CD4-positive, alpha-beta memory T cell (primary cell): ENCODE measurements around the gene OPALIN. TPM values are rescaled to one million over a fixed set of nuclear protein-coding genes. Genes with fewer than 3 reads are reported as not detected.

Experiments
- CTCF ChIA-PET: fragments of 350-600 bp; sonication (Branson Sonifier 250); formaldehyde crosslinking; loops from one replicate; lab custom pipeline; 2021; ENCODE audit warnings: inconsistent platforms; ENCODE audit not compliant: partially characterized antibody; lab: Charles Lee
- POLR2A ChIA-PET: fragments of 350-600 bp; sonication (Branson Sonifier 250); formaldehyde crosslinking; loops from one replicate; lab custom pipeline; 2021; ENCODE audit not compliant: partially characterized antibody; lab: Charles Lee
- DNase-seq, 5 donors: peaks; one replicate each; pipeline versions ENCODE4 v3.0.0 to v3.0.0-alpha.2; 2020 to 2022; ENCODE audit warnings: mixed read lengths in 1 of 5
- H3K27ac ChIP-seq: one replicate; pipeline ENCODE4 v1.7.0; 2013; ENCODE audit warnings: low read depth, low read length
- H3K27me3 ChIP-seq: 2 replicates; pipeline ENCODE4 v1.7.0; 2013; ENCODE audit warnings: mild to moderate bottlenecking, low read length, moderate library complexity; ENCODE audit not compliant: insufficient read depth
- H3K36me3 ChIP-seq: 2 replicates; pipeline ENCODE4 v1.7.0; 2013; ENCODE audit warnings: mild to moderate bottlenecking, low read length, moderate library complexity; ENCODE audit not compliant: insufficient read depth
- H3K4me1 ChIP-seq: 2 replicates; pipeline ENCODE4 v1.7.0; 2013; ENCODE audit warnings: mild to moderate bottlenecking, low read length, moderate library complexity; ENCODE audit not compliant: insufficient read depth
- H3K4me3 ChIP-seq, 2 donors: one replicate each; pipeline ENCODE4 v1.7.0; 2013; ENCODE audit warnings: low read length in 2 of 2, mild to moderate bottlenecking in 1 of 2
- H3K9me3 ChIP-seq, 2 donors: one replicate each; pipeline ENCODE4 v1.7.0; 2013; ENCODE audit warnings: low read length in 2 of 2, control low read depth in 1 of 2; ENCODE audit not compliant: control insufficient read depth in 1 of 2
- H3K27ac Mint-ChIP-seq, 7 donors: one replicate each; pipeline ENCODE4 v1.8.0; 2020 to 2021; ENCODE audit warnings: mixed read lengths in 7 of 7, mild to moderate bottlenecking in 6 of 7, inconsistent platforms in 3 of 7, moderate library complexity in 3 of 7
- H3K27me3 Mint-ChIP-seq, 2 donors: one replicate each; pipeline ENCODE4 v1.8.0; 2020 to 2021; ENCODE audit warnings: mixed read lengths in 2 of 2
- H3K36me3 Mint-ChIP-seq, 2 donors: one replicate each; pipeline ENCODE4 v1.8.0; 2020 to 2021; ENCODE audit warnings: mixed read lengths in 2 of 2, inconsistent platforms in 1 of 2, mild to moderate bottlenecking in 1 of 2
- H3K4me1 Mint-ChIP-seq, 4 donors: one replicate each; pipeline ENCODE4 v1.8.0; 2020 to 2021; ENCODE audit warnings: mixed read lengths in 4 of 4, mild to moderate bottlenecking in 1 of 4
- H3K4me3 Mint-ChIP-seq, 8 donors: one replicate each; pipeline ENCODE4 v1.8.0; 2020 to 2021; ENCODE audit warnings: mixed read lengths in 8 of 8, mild to moderate bottlenecking in 7 of 8, moderate library complexity in 6 of 8, inconsistent platforms in 3 of 8
- H3K9me3 Mint-ChIP-seq, 8 donors: one replicate each; pipeline ENCODE4 v1.8.0; 2020 to 2021; ENCODE audit warnings: mixed read lengths in 8 of 8, mild to moderate bottlenecking in 5 of 8, inconsistent platforms in 3 of 8, moderate library complexity in 1 of 8
- intact Hi-C: fragments of 100-400 bp; cut with micrococcal nuclease; formaldehyde crosslinking; loops from one replicate; pipeline ENCODE4 v1.15.1; 2023
- polyA plus RNA-seq, 2 donors: library from polyadenylated mRNA; unstranded; fragments of 300-500 nt; fragmentation: Illumina TruSeq; gene quantifications; one replicate each; pipeline ENCODE4 v1.2.3, GENCODE V29; 2021
- total RNA-seq, 2 experiments: library from RNA; stranded (reverse); gene quantifications; one replicate each; pipeline ENCODE4 v1.2.3, GENCODE V29; 2021

The OPALIN gene
- total and polyA plus RNA-seq, 4 experiments from 2014 or later: not detected

DNA sequence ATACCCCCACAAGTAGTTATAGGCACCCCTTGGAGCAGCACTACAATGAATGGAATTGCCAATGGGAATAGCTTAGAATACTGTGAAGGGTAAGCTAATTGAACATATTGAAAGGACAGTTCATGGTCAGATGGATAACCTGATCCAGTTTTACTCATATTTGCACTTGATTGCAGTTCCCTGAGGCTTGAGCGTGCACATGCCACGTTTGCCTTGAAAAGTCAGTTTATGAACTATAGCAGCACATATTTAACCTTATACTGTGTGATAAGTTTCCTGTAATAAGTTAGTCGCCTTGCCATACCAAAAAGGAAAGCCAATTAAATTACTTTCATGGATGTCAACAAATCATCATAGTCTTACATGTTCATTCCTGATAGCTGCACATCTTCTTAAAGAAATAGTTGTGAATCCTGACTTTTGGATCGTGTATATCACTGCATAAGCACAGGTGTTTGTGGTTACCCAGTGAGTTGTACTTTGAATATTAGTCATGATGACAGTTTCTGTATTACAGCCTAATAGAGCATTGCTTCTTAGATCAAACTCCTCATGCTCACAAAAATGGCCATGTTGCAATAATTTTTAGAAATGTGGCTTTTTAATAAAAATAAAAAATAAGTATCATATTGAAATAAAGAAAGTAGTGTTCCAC, 33.0 kb downstream of the OPALIN start:
- DNase-seq: no peak
- no peak overlapping the region for H3K4me3 Mint-ChIP-seq
- no peak overlapping the region for H3K27ac Mint-ChIP-seq
- intact Hi-C loops: no loop called here
- Histone ChIP-seq H3K27me3 (no peaks in the 10 kb centered on the region), H3K4me3 (no peak overlapping the region), H3K9me3 (no peaks in the 10 kb centered on the region), H3K4me1 (no peaks in the 10 kb centered on the region), H3K36me3 (no peaks in the 10 kb centered on the region), H3K27ac (no peak overlapping the region)
- H3K27me3 Mint-ChIP-seq: peaks cover 12 to 27% of the 10 kb centered on the region in 2 donors
- no peaks in the 10 kb centered on the region for H3K4me1 Mint-ChIP-seq
- ChIA-PET POLR2A (no interaction called here), CTCF (no interaction called here)
- no peaks in the 10 kb centered on the region for H3K9me3 Mint-ChIP-seq
- no peaks in the 10 kb centered on the region for H3K36me3 Mint-ChIP-seq

DNA sequence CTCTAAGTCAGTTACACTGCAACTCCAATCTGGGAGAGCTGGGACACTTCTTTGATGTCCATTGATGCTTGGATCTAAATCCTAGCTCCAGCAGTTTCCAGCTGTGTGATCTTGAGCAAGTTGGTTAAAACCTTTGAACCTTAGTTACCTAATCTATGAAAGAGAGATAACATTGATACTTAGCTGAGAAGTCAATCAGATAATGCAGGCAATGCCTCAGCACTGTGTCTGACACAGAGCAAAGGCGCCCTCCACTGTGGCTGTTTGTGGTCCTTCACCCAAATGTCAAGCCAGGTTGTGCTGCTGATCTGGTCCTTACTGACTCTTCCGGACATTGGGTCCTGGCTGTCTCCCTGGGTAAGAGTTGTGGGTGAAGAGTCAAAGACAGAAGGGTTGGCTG, 34.4 kb downstream of the OPALIN start:
- Histone ChIP-seq H3K4me3 (no peak overlapping the region), H3K4me1 (no peaks in the 10 kb centered on the region), H3K27me3 (no peaks in the 10 kb centered on the region), H3K36me3 (no peaks in the 10 kb centered on the region), H3K27ac (no peak overlapping the region), H3K9me3 (no peaks in the 10 kb centered on the region)
- H3K27me3 Mint-ChIP-seq: peaks cover 16 to 23% of the 10 kb centered on the region in 2 donors
- CTCF ChIA-PET: interaction anchor here (3.8 kb wide), 1 partner anchor 10 kb away, joined by 17 read pairs; no protein-coding TSS in a partner anchor
- intact Hi-C loops: no loop called here
- H3K4me1 Mint-ChIP-seq: no peaks in the 10 kb centered on the region
- no peaks in the 10 kb centered on the region for H3K9me3 Mint-ChIP-seq
- H3K36me3 Mint-ChIP-seq: no peaks in the 10 kb centered on the region
- H3K4me3 Mint-ChIP-seq: no peak overlapping the region
- no peak for DNase-seq
- POLR2A ChIA-PET: no interaction called here
- no peak overlapping the region for H3K27ac Mint-ChIP-seq

- H3K27me3 Mint-ChIP-seq: peaks cover 10 to 15% of the 10 kb centered on the region in 2 donors
- Histone ChIP-seq H3K27ac (no peak overlapping the region), H3K4me1 (no peaks in the 10 kb centered on the region), H3K4me3 (no peak overlapping the region), H3K36me3 (no peaks in the 10 kb centered on the region), H3K27me3 (no peaks in the 10 kb centered on the region), H3K9me3 (no peaks in the 10 kb centered on the region)
- no peaks in the 10 kb centered on the region for H3K36me3 Mint-ChIP-seq
- no peaks in the 10 kb centered on the region for H3K9me3 Mint-ChIP-seq
- no peak for DNase-seq
- POLR2A ChIA-PET: interaction anchor here (0.5 kb wide), 1 partner anchor 868 kb away, joined by 3 read pairs; no protein-coding TSS in a partner anchor
- H3K4me1 Mint-ChIP-seq: no peaks in the 10 kb centered on the region
- CTCF ChIA-PET: interaction anchor here (1.5 to 3.8 kb wide), 2 partner anchors 12 to 23 kb away, joined by 3 to 17 read pairs; no protein-coding TSS in a partner anchor
- H3K27ac Mint-ChIP-seq: no peak overlapping the region
- H3K4me3 Mint-ChIP-seq: no peak overlapping the region
- intact Hi-C loops: no loop called here
Observed at GRCh38 chr10:96322275-96322674, 36.5 kb downstream of the OPALIN start.

DNA sequence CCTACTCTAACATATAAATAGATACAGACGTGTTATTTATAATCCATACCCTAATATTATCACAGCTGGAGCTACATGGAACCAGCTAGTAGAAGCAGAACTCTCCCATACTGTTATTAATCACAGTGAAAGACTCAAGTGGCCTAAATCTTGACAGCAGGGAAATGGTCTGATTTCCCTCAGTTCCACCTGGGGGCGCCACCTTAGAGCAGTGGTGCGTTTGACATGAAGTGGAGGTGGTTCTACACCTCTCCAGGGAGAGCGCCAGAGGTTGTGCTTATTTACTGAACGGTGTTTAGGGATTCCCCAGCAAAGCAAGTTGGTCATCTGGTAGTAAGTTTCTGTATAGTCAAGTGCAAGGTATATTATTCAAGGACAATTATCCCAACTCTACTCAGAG, 37.0 kb downstream of the OPALIN start:
- no peaks in the 10 kb centered on the region for H3K9me3 Mint-ChIP-seq
- intact Hi-C loops: no loop called here
- ChIA-PET CTCF (interaction anchor here (1.5 to 3.8 kb wide), 2 partner anchors 13 to 23 kb away, joined by 3 to 17 read pairs; no protein-coding TSS in a partner anchor), POLR2A (interaction anchor here (0.5 kb wide), 1 partner anchor 868 kb away, joined by 3 read pairs; no protein-coding TSS in a partner anchor)
- H3K27me3 Mint-ChIP-seq: peaks cover 13 to 14% of the 10 kb centered on the region in 2 donors
- Histone ChIP-seq H3K4me1 (no peaks in the 10 kb centered on the region), H3K4me3 (no peak overlapping the region), H3K9me3 (no peaks in the 10 kb centered on the region), H3K27ac (no peak overlapping the region), H3K27me3 (no peaks in the 10 kb centered on the region), H3K36me3 (no peaks in the 10 kb centered on the region)
- no peaks in the 10 kb centered on the region for H3K4me1 Mint-ChIP-seq
- H3K27ac Mint-ChIP-seq: no peak overlapping the region
- no peak overlapping the region for H3K4me3 Mint-ChIP-seq
- H3K36me3 Mint-ChIP-seq: no peaks in the 10 kb centered on the region
- no peak for DNase-seq

DNA sequence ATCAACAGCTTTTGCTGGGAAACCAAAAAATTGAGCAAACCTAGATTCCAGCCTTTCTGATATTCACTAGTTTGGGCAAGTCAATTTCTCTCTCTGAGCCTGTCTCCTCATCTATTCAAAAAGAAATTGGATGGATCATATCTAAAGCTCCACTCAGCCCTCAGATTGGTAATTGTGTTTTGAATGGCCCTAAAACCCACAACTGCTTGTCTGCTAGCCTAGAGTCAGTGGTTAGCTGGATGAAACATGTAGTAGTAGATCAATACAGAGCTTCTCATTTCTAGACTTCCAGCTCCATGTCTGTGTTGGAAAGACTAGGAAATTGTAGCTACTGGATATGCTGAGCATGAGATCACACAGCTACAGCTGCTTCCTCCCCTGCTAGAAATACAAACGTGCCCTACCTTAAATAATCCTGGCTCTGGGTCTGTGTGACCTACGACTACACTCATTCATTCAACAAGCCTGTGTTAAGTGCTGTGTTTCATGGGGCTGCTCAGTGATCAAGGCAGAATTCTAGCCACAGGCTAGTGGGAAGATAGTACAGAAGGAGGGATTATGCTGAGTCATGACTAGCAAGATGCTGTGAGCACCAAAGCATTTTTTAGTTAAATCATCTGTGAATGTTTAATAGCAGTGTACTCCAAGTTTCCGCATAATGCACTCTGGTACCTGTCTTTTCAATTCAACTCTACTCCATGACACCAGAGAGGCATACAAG, 38.9 kb downstream of the OPALIN start:
- ChIA-PET POLR2A (no interaction called here), CTCF (interaction anchor here (1.0 to 3.7 kb wide), 3 partner anchors 18 to 303 kb away, joined by 3 to 17 read pairs (median 3); no protein-coding TSS in a partner anchor)
- Histone ChIP-seq H3K4me3 (no peak overlapping the region), H3K36me3 (no peaks in the 10 kb centered on the region), H3K9me3 (no peaks in the 10 kb centered on the region), H3K27me3 (no peaks in the 10 kb centered on the region), H3K4me1 (no peaks in the 10 kb centered on the region), H3K27ac (no peak overlapping the region)
- Mint-ChIP-seq H3K4me3 (no peak overlapping the region), H3K4me1 (peaks cover 0 to 1% (median 0%) of the 10 kb centered on the region in 4 donors), H3K9me3 (peaks cover 0 to 1% (median 0%) of the 10 kb centered on the region in 8 donors), H3K27me3 (peaks cover 17 to 25% of the 10 kb centered on the region in 2 donors), H3K36me3 (no peaks in the 10 kb centered on the region), H3K27ac (no peak overlapping the region)
- DNase-seq: no peak
- intact Hi-C loops: no loop called here

DNA sequence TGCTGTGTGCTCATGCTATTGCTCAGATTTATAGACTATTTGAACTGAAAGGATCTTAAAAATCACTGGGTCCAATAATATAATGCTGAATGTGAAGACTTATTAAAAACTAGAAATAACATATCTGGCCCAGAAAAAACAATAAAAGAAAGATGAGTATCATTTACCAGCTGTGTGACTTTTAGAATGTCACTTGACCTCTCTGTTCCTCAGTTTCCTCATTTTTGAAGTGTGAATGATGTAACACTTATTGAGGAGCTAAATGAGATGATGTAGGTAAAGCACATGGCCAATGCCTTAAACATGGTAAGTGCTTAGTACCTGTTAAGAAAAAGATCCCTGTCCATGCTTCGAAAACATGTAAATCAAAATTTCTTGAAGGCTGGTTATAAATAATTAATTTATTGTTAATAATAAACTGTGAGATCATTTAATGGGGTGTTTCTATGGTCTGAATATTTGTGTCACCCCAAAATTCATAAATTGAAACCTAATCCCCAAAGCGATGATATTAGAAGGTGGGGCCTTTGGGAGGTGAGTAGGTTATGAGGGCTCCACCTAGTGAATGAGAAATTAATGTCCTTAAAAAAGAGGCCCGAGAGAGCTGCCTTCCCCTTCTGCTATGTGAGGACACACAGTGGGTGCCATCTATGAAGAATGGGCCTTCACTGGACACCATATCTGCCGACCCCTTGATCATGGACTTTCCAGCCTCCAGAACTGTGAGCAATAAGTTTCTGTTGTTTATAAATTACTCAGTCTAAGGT, 41.6 kb downstream of the OPALIN start:
- ChIA-PET POLR2A (no interaction called here), CTCF (interaction anchor here (1.0 to 3.7 kb wide), 4 partner anchors 17 to 300 kb away, joined by 3 to 17 read pairs (median 4); no protein-coding TSS in a partner anchor)
- H3K36me3 Mint-ChIP-seq: no peaks in the 10 kb centered on the region

More for the DNA sequence above, 41.6 kb downstream of the OPALIN start:
- H3K4me3 Mint-ChIP-seq: no peak overlapping the region
- no peaks in the 10 kb centered on the region for H3K4me1 ChIP-seq
- H3K27ac ChIP-seq: no peak overlapping the region
- H3K9me3 ChIP-seq: no peaks in the 10 kb centered on the region
- peaks cover 0 to 1% (median 0%) of the 10 kb centered on the region in 8 donors for H3K9me3 Mint-ChIP-seq
- no peak for DNase-seq
- H3K27me3 ChIP-seq: no peaks in the 10 kb centered on the region
- intact Hi-C loops: no loop called here
- H3K36me3 ChIP-seq: no peaks in the 10 kb centered on the region
- H3K4me3 ChIP-seq: no peak overlapping the region
- no peak overlapping the region for H3K27ac Mint-ChIP-seq
- H3K4me1 Mint-ChIP-seq: peaks cover 0 to 1% (median 0%) of the 10 kb centered on the region in 4 donors
- H3K27me3 Mint-ChIP-seq: peaks cover 23 to 25% of the 10 kb centered on the region in 2 donors
